Activated naive CD8-positive, alpha-beta T cell treated with anti-CD3 and anti-CD28 coated beads, Interleukin-2, amount 10 ng/mL, durations not matched to agents 7 days and 5 days (primary cell): ENCODE results near the gene MOB3B. TPM values are rescaled to one million over a fixed set of nuclear protein-coding genes. Genes with fewer than 3 reads are reported as not detected.

Source experiments
- ATAC-seq: fragments of 150-1000 bp; cut with Tn5 transposase; one replicate; pipeline ENCODE4 v1.10.0; 2021; ENCODE audit warnings: low read depth, moderate library complexity
- POLR2A ChIA-PET: fragments of 350-600 bp; sonication (Branson Sonifier 250); formaldehyde crosslinking; loops from one replicate; lab custom pipeline; 2021; ENCODE audit warnings: antibody characterized with exemption; lab: Charles Lee
- DNase-seq: peaks from one replicate; pipeline ENCODE4 v3.0.0; 2021
- H3K27ac Mint-ChIP-seq: one replicate; pipeline ENCODE4 v1.8.0; 2022; ENCODE audit warnings: mild to moderate bottlenecking, mixed read lengths
- H3K27me3 Mint-ChIP-seq: one replicate; pipeline ENCODE4 v1.8.0; 2022; ENCODE audit warnings: mild to moderate bottlenecking, moderate library complexity, mixed read lengths
- H3K36me3 Mint-ChIP-seq: one replicate; pipeline ENCODE4 v1.8.0; 2021; ENCODE audit warnings: mild to moderate bottlenecking, mixed read lengths
- H3K4me1 Mint-ChIP-seq: one replicate; pipeline ENCODE4 v1.8.0; 2021; ENCODE audit warnings: mixed read lengths
- H3K4me3 Mint-ChIP-seq: one replicate; pipeline ENCODE4 v1.8.0; 2022; ENCODE audit warnings: mild to moderate bottlenecking, moderate library complexity, mixed read lengths
- H3K9me3 Mint-ChIP-seq: one replicate; pipeline ENCODE4 v1.8.0; 2021; ENCODE audit warnings: mixed read lengths
- total RNA-seq, 2 experiments: library from RNA; stranded (reverse); gene quantifications; one replicate each; pipeline ENCODE4 v1.2.3, GENCODE V29; 2021

Gene MOB3B
- total RNA-seq, 2 experiments from 2014 or later = 3.2 to 3.6 TPM

- Mint-ChIP-seq H3K36me3 (peaks cover 6% of the 10 kb centered on the region), H3K4me3 (no peak overlapping the region), H3K9me3 (no peaks in the 10 kb centered on the region), H3K27ac (no peak overlapping the region), H3K27me3 (peaks cover 3% of the 10 kb centered on the region), H3K4me1 (peaks cover 8% of the 10 kb centered on the region)
- DNase-seq = no peak
- POLR2A ChIA-PET = interaction anchor here (1.0 kb wide), 1 partner anchor 8 kb away, joined by 3 read pairs; no protein-coding TSS in a partner anchor
- no peak for ATAC-seq
These were observed 143.0 kb downstream of the MOB3B start for GRCh38 chr9:27386571-27387091.

- no peak for DNase-seq
- no peak overlapping the region for H3K4me3 Mint-ChIP-seq
- no peaks in the 10 kb centered on the region for H3K9me3 Mint-ChIP-seq
- H3K27me3 Mint-ChIP-seq = peaks cover 3% of the 10 kb centered on the region
- H3K4me1 Mint-ChIP-seq = peaks cover 9% of the 10 kb centered on the region
- ATAC-seq = no peak
- POLR2A ChIA-PET = no interaction called here
- no peak overlapping the region for H3K27ac Mint-ChIP-seq
- H3K36me3 Mint-ChIP-seq = peaks cover 6% of the 10 kb centered on the region
These were observed 143.8 kb downstream of the MOB3B start for GRCh38 chr9:27385606-27386322.

- Mint-ChIP-seq H3K4me3 (no peak overlapping the region), H3K27ac (no peak overlapping the region), H3K4me1 (peaks cover 16% of the 10 kb centered on the region), H3K36me3 (peaks cover 7% of the 10 kb centered on the region), H3K27me3 (peaks cover 3% of the 10 kb centered on the region), H3K9me3 (no peaks in the 10 kb centered on the region)
- no peak for ATAC-seq
- POLR2A ChIA-PET = interaction anchor here (0.8 kb wide), 1 partner anchor 17 kb away, joined by 4 read pairs; no protein-coding TSS in a partner anchor
- DNase-seq = no peak
These were observed 145.2 kb downstream of the MOB3B start for GRCh38 chr9:27384262-27385014.

GRCh38 chr9:27383524-27383923, 146.1 kb downstream of the MOB3B start:
- ATAC-seq (no peak), DNase-seq (no peak)
- Mint-ChIP-seq H3K4me3 (no peak overlapping the region), H3K36me3 (peaks cover 3% of the 10 kb centered on the region), H3K4me1 (peaks cover 25% of the 10 kb centered on the region), H3K27me3 (peaks cover 2% of the 10 kb centered on the region), H3K27ac (no peak overlapping the region), H3K9me3 (no peaks in the 10 kb centered on the region)
- POLR2A ChIA-PET = no interaction called here

GRCh38 chr9:27382975-27383374, 146.6 kb downstream of the MOB3B start:
- POLR2A ChIA-PET = no interaction called here
- ATAC-seq = no peak
- no peak for DNase-seq
- Mint-ChIP-seq H3K36me3 (peaks cover 3% of the 10 kb centered on the region), H3K4me1 (peaks cover 30% of the 10 kb centered on the region), H3K27me3 (peaks cover 2% of the 10 kb centered on the region), H3K27ac (no peak overlapping the region), H3K9me3 (no peaks in the 10 kb centered on the region), H3K4me3 (no peak overlapping the region)

GRCh38 chr9:27382308-27382707, 147.3 kb downstream of the MOB3B start:
- H3K36me3 Mint-ChIP-seq = peaks cover 3% of the 10 kb centered on the region
- no peak overlapping the region for H3K4me3 Mint-ChIP-seq
- DNase-seq = no peak
- H3K27me3 Mint-ChIP-seq = peaks cover 2% of the 10 kb centered on the region
- no peaks in the 10 kb centered on the region for H3K9me3 Mint-ChIP-seq
- ATAC-seq = no peak
- H3K27ac Mint-ChIP-seq = no peak overlapping the region
- POLR2A ChIA-PET = interaction anchor here (0.7 kb wide), 1 partner anchor 15 kb away, joined by 3 read pairs; no protein-coding TSS in a partner anchor
- peaks cover 35% of the 10 kb centered on the region for H3K4me1 Mint-ChIP-seq

- H3K4me3 Mint-ChIP-seq = peak overlapping the region; percentile 81
These were observed 150.0 kb downstream of the MOB3B start for GRCh38 chr9:27379311-27380251.

GRCh38 chr9:27377811-27378456, 151.7 kb downstream of the MOB3B start:
- ATAC-seq = peak; percentile 10
- POLR2A ChIA-PET = interaction anchor here (1.4 to 4.2 kb wide), 2 partner anchors 11 to 195 kb away, joined by 4 to 21 read pairs; partner anchors contain the start of gene C9orf72

More at GRCh38 chr9:27379311-27380251, 150.0 kb downstream of the MOB3B start:
- Mint-ChIP-seq H3K27me3 (no peaks in the 10 kb centered on the region), H3K36me3 (peaks cover 3% of the 10 kb centered on the region), H3K4me1 (peaks cover 41% of the 10 kb centered on the region), H3K9me3 (no peaks in the 10 kb centered on the region), H3K27ac (peak overlapping the region; percentile 96)
- POLR2A ChIA-PET = interaction anchor here (0.7 to 4.2 kb wide), 5 partner anchors 8 to 194 kb away, joined by 3 to 21 read pairs (median 4); partner anchors contain the start of gene C9orf72
- ATAC-seq (peak; percentile 99), DNase-seq (peak; percentile 50)

GRCh38 chr9:27377147-27377807, 152.3 kb downstream of the MOB3B start:
- H3K9me3 Mint-ChIP-seq = peaks cover 2% of the 10 kb centered on the region
- POLR2A ChIA-PET = interaction anchor here (4.2 kb wide), 1 partner anchor 10 kb away, joined by 21 read pairs; no protein-coding TSS in a partner anchor
- no peak for DNase-seq
- peak overlapping the region; percentile 30 for H3K27ac Mint-ChIP-seq
- peaks cover 3% of the 10 kb centered on the region for H3K27me3 Mint-ChIP-seq
- no peak for ATAC-seq
- H3K36me3 Mint-ChIP-seq = peaks cover 3% of the 10 kb centered on the region
- no peak overlapping the region for H3K4me3 Mint-ChIP-seq
- peaks cover 38% of the 10 kb centered on the region for H3K4me1 Mint-ChIP-seq

More at GRCh38 chr9:27377811-27378456, 151.7 kb downstream of the MOB3B start:
- H3K4me1 Mint-ChIP-seq = peaks cover 35% of the 10 kb centered on the region
- DNase-seq = no peak
- H3K27me3 Mint-ChIP-seq = peaks cover 3% of the 10 kb centered on the region
- H3K4me3 Mint-ChIP-seq = peak overlapping the region; percentile 32
- peak overlapping the region; percentile 96 for H3K27ac Mint-ChIP-seq
- H3K36me3 Mint-ChIP-seq = peaks cover 3% of the 10 kb centered on the region
- H3K9me3 Mint-ChIP-seq = peaks cover 2% of the 10 kb centered on the region

GRCh38 chr9:27373851-27374250, 155.8 kb downstream of the MOB3B start:
- no peak for ATAC-seq
- Mint-ChIP-seq H3K27me3 (peaks cover 7% of the 10 kb centered on the region), H3K27ac (no peak overlapping the region), H3K36me3 (peaks cover 14% of the 10 kb centered on the region), H3K4me3 (no peak overlapping the region), H3K4me1 (peaks cover 34% of the 10 kb centered on the region), H3K9me3 (peaks cover 4% of the 10 kb centered on the region)
- no peak for DNase-seq
- POLR2A ChIA-PET = no interaction called here

GRCh38 chr9:27372615-27373014, 157.0 kb downstream of the MOB3B start:
- Mint-ChIP-seq H3K9me3 (peaks cover 4% of the 10 kb centered on the region), H3K27ac (no peak overlapping the region), H3K4me1 (peaks cover 27% of the 10 kb centered on the region), H3K27me3 (peaks cover 9% of the 10 kb centered on the region), H3K36me3 (peaks cover 14% of the 10 kb centered on the region), H3K4me3 (no peak overlapping the region)
- DNase-seq = no peak
- ATAC-seq = no peak
- POLR2A ChIA-PET = no interaction called here

- Mint-ChIP-seq H3K4me1 (peaks cover 32% of the 10 kb centered on the region), H3K36me3 (peaks cover 14% of the 10 kb centered on the region), H3K27ac (no peak overlapping the region), H3K4me3 (no peak overlapping the region), H3K9me3 (peaks cover 4% of the 10 kb centered on the region), H3K27me3 (peaks cover 9% of the 10 kb centered on the region)
- DNase-seq (no peak), ATAC-seq (no peak)
- POLR2A ChIA-PET = no interaction called here
These were observed 158.2 kb downstream of the MOB3B start for GRCh38 chr9:27371382-27371781.
